Left cardiac atrium (tissue), 4 donors: Measurements from ENCODE around the gene TSPAN11. TPM values are rescaled to one million over a fixed set of nuclear protein-coding genes. Genes with fewer than 3 reads are reported as not detected.
A peak's percentile ranks its signal among the peaks of the same experiment; 100 is the strongest.
"Not testable (repeated sequence)": the region's sequence is repeated elsewhere in the genome, so short reads cannot be mapped to it uniquely, and the experiment has no call there.

ENCODE experiments used
- ATAC-seq, 2 donors: fragments of 200-7000 bp; cut with Tn5 transposase; one replicate each; pipeline ENCODE4 v1.9.1; 2020; ENCODE audit warnings: mild to moderate bottlenecking in 2 of 2, moderate library complexity in 2 of 2
- DNase-seq: peaks from one replicate; pipeline ENCODE4 v3.0.0-alpha.2; 2020
- intact Hi-C, 2 donors: fragments of 100-400 bp; cut with DNase I; formaldehyde crosslinking; loops; one replicate each; pipeline versions ENCODE4 v1.14.1 to v1.15.1; 2022 to 2023
- long read RNA-seq: library from polyadenylated mRNA; unstranded; transcript quantifications from one replicate; pipeline ENCODE4 v2.0.0, GENCODE V29; 2021
- total RNA-seq, 2 donors: library from RNA; stranded (reverse); fragmentation: NEBNext Ultra II Directional; extraction: Animal tissue kit (Norgen Biotek cat#: 25700); gene quantifications; one replicate each; pipeline ENCODE4 v1.2.1, GENCODE V29; 2021
- donor health status: DM: no; HTN: yes; CAD: no.
- donor health status: DM: no; HTN: yes; CAD: no; lungs with severe emphysema.
- donor health status: DM: yes; HTN: yes; CAD: no.
- donor health status: Dilated cardiomyopathy.

TSPAN11 gene
- total RNA-seq: 1 to 10 TPM; 2.5 to 3.8 TPM
- long read RNA-seq: 0 reads

- peak; percentile 70 to 76 for ATAC-seq
- peak; percentile 47 for DNase-seq
- intact Hi-C loops: no loop called here
Observed at GRCh38 chr12:30926243-30927221, at the start of gene TSPAN11. TSS of gene TSPAN11 (plus strand) at chr12:30926748. CDS start at chr12:30953992, 27,244 bp downstream.

- ATAC-seq: no peak
- no peak for DNase-seq
- intact Hi-C loops: no loop called here
Observed at GRCh38 chr12:30877105-30877875, 49.3 kb upstream of the TSPAN11 start.

GRCh38 chr12:30878024-30878423 lies 48.5 kb upstream of the TSPAN11 start:
- ATAC-seq: no peak
- no peak for DNase-seq
- intact Hi-C loops: no loop called here

- DNase-seq (no peak), ATAC-seq (no peak)
- intact Hi-C loops: no loop called here
Observed at GRCh38 chr12:30880061-30880460, 46.5 kb upstream of the TSPAN11 start.

- no peak for DNase-seq
- no peak for ATAC-seq
- intact Hi-C loops: no loop called here
Observed at GRCh38 chr12:30880813-30881212, 45.7 kb upstream of the TSPAN11 start.

GRCh38 chr12:30882706-30883105 lies 43.8 kb upstream of the TSPAN11 start:
- ATAC-seq: no peak
- no peak for DNase-seq
- intact Hi-C loops: no loop called here

- ATAC-seq (no peak), DNase-seq (no peak)
- intact Hi-C loops: no loop called here
Observed at GRCh38 chr12:30884799-30885198, 41.7 kb upstream of the TSPAN11 start.

- ATAC-seq: no peak
Observed at GRCh38 chr12:30885321-30885720, 41.2 kb upstream of the TSPAN11 start.

GRCh38 chr12:30887226-30887625 lies 39.3 kb upstream of the TSPAN11 start:
- no peak for DNase-seq
- ATAC-seq: no peak

More at GRCh38 chr12:30885321-30885720, 41.2 kb upstream of the TSPAN11 start:
- no peak for DNase-seq
- intact Hi-C loops: no loop called here

GRCh38 chr12:30888241-30888640 lies 38.3 kb upstream of the TSPAN11 start:
- intact Hi-C loops: no loop called here
- no peak for ATAC-seq
- no peak for DNase-seq

More at GRCh38 chr12:30887226-30887625, 39.3 kb upstream of the TSPAN11 start:
- intact Hi-C loops: no loop called here

- DNase-seq, intact Hi-C loops: not testable (repeated sequence)
Observed at GRCh38 chr12:30894531-30894930, 32.0 kb upstream of the TSPAN11 start.

GRCh38 chr12:30896461-30896860 lies 30.1 kb upstream of the TSPAN11 start:
- DNase-seq: no peak
- intact Hi-C loops: no loop called here
- ATAC-seq: no peak

More at GRCh38 chr12:30894531-30894930, 32.0 kb upstream of the TSPAN11 start:
- not testable (repeated sequence) for ATAC-seq

GRCh38 chr12:30898846-30899245 lies 27.7 kb upstream of the TSPAN11 start:
- intact Hi-C loops: no loop called here
- ATAC-seq: no peak
- no peak for DNase-seq

GRCh38 chr12:30900351-30900750 lies 26.2 kb upstream of the TSPAN11 start:
- no peak for ATAC-seq
- no peak for DNase-seq
- intact Hi-C loops: no loop called here

- intact Hi-C loops: no loop called here
- ATAC-seq (no peak), DNase-seq (no peak)
Observed at GRCh38 chr12:30902001-30902400, 24.5 kb upstream of the TSPAN11 start.

- DNase-seq (no peak), ATAC-seq (no peak)
- intact Hi-C loops: no loop called here
Observed at GRCh38 chr12:30902596-30902995, 24.0 kb upstream of the TSPAN11 start.

- intact Hi-C loops: no loop called here
- no peak for DNase-seq
- ATAC-seq: no peak
Observed at GRCh38 chr12:30905463-30906009, 21.0 kb upstream of the TSPAN11 start.

GRCh38 chr12:30908076-30908721 lies 18.3 kb upstream of the TSPAN11 start:
- ATAC-seq: no peak
- no peak for DNase-seq
- intact Hi-C loops: no loop called here

GRCh38 chr12:30908722-30909348 lies 17.7 kb upstream of the TSPAN11 start:
- no peak for DNase-seq
- intact Hi-C loops: no loop called here
- ATAC-seq: peak; percentile 17 to 53
